Colonic mucosa (tissue), 4 donors: ENCODE results near the gene ZFPL1. TPM values are rescaled to one million over a fixed set of nuclear protein-coding genes. Genes with fewer than 3 reads are reported as not detected.
A peak's percentile ranks its signal among the peaks of the same experiment; 100 is the strongest.

Source experiments
- DNase-seq: peaks from one replicate; pipeline ENCODE4 v3.0.0-alpha.2; 2020
- H3K27ac ChIP-seq: fragments of 200-600 bp; one replicate; pipeline ENCODE4 v1.8.0; 2021
- H3K27me3 ChIP-seq: fragments of 200-600 bp; one replicate; pipeline ENCODE4 v1.8.0; 2021
- H3K36me3 ChIP-seq: fragments of 200-600 bp; one replicate; pipeline ENCODE4 v1.8.0; 2021
- H3K4me1 ChIP-seq: fragments of 200-600 bp; one replicate; pipeline ENCODE4 v1.8.0; 2021; ENCODE audit warnings: mild to moderate bottlenecking
- H3K4me3 ChIP-seq: fragments of 200-600 bp; one replicate; pipeline ENCODE4 v1.8.0; 2021
- H3K9ac ChIP-seq, 2 donors: one replicate each; pipeline ENCODE4 v1.7.0; 2013; ENCODE audit warnings: control low read depth in 2 of 2, low read depth in 2 of 2, low read length in 2 of 2
- H3K9me3 ChIP-seq: fragments of 200-600 bp; one replicate; pipeline ENCODE4 v1.8.0; 2021
- intact Hi-C: fragments of 100-400 bp; cut with DNase I; formaldehyde crosslinking; loops from one replicate; pipeline ENCODE4 v1.14.1; 2022
- total RNA-seq, 2 donors: library from RNA; stranded (reverse); fragmentation: NEBNext Ultra II Directional in 1 of 2; extraction: Animal tissue kit (Norgen Biotek cat#: 25700) in 1 of 2; gene quantifications; one replicate each; pipeline ENCODE4 v1.2.1, GENCODE V29; 2021
- TF ChIP-seq, protein P1 (sequence below): fragments of 200-600 bp; IDR thresholded peaks from one replicate; pipeline ENCODE4 v1.8.0; 2022; ENCODE audit warnings: antibody characterized with exemption, mild to moderate bottlenecking
- donor health status: healthy.
- donor health status: DM: no; HTN: no; CAD: no.
- donor health status: DM: no; HTN: no; CAD: no.

The ZFPL1 gene
- total RNA-seq, 2 donors from 2014 or later: 43.2 to 54.3 TPM

DNA sequence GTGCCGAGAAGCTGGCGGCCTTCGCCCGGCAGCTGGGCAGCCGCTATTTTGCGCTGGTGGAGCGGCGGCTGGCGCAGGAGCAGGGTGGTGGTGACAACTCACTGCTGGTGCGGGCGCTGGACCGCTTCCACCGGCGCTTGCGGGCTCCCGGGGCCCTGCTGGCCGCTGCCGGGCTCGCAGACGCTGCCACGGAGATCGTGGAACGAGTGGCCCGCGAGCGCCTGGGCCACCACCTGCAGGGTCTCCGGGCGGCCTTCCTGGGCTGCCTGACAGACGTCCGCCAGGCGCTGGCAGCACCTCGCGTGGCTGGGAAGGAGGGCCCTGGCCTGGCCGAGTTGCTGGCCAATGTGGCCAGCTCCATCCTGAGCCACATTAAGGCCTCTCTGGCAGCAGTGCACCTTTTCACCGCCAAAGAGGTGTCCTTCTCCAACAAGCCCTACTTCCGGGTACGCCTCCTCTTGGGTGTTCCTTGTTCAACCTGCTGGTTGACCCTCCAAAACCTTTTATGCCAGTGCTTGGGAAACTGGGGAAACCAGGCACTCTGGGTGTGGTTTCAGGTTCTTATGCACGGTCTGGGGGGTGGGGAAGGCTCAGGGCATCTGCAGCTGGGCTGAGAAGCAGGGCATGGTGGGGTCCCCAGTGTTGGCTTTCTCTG is 24.6 kb downstream of the ZFPL1 start:
- H3K4me1 ChIP-seq: peaks cover 17% of the 10 kb centered on the region
- H3K27ac ChIP-seq: no peak overlapping the region
- intact Hi-C loops: no loop called here
- H3K9me3 ChIP-seq: no peaks in the 10 kb centered on the region
- H3K36me3 ChIP-seq: no peaks in the 10 kb centered on the region
- H3K27me3 ChIP-seq: no peaks in the 10 kb centered on the region
- H3K4me3 ChIP-seq: no peak overlapping the region
- DNase-seq: no peak
- TF ChIP-seq, protein P1, sequence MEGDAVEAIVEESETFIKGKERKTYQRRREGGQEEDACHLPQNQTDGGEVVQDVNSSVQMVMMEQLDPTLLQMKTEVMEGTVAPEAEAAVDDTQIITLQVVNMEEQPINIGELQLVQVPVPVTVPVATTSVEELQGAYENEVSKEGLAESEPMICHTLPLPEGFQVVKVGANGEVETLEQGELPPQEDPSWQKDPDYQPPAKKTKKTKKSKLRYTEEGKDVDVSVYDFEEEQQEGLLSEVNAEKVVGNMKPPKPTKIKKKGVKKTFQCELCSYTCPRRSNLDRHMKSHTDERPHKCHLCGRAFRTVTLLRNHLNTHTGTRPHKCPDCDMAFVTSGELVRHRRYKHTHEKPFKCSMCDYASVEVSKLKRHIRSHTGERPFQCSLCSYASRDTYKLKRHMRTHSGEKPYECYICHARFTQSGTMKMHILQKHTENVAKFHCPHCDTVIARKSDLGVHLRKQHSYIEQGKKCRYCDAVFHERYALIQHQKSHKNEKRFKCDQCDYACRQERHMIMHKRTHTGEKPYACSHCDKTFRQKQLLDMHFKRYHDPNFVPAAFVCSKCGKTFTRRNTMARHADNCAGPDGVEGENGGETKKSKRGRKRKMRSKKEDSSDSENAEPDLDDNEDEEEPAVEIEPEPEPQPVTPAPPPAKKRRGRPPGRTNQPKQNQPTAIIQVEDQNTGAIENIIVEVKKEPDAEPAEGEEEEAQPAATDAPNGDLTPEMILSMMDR: no peak
- no peak overlapping the region for H3K9ac ChIP-seq

DNA sequence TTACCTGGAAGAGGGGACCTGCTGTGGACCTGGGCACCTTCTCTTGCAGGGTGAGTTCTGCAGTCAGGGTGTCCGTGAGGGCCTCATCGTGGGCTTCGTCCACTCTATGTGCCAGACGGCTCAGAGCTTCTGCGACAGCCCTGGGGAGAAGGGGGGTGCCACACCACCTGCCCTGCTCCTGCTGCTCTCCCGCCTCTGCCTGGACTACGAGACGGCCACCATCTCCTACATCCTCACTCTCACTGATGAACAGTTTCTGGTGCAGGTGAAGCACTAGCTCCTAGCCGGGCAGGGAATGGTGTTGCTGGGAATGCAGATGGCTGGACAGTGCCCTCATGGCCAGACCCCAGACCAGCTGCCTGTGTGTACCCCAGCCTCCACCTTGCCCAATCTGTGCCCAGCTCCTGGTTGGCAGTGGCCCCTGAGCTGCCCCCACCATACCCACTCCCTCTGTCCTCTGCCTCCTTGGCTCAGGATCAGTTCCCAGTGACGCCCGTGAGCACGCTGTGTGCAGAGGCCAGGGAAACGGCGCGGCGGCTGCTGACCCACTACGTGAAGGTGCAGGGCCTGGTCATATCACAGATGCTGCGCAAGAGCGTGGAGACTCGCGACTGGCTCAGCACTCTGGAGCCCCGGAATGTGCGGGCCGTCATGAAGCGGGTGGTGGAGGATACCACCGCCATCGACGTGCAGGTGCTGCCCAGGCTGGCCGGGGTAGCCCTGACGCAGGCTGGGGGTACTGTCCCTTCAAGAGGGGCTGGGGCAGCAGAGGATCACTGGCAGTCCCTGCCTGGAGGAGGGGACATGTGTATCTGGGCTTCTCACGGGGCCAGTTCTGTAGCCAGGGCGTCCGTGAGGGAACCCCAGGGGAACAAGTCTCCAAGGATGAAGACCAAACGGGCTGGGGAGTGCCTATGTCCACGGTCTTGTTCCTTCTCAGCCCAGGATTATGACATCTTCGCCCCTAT is 25.5 kb downstream of the ZFPL1 start:
- H3K9ac ChIP-seq: no peak overlapping the region
- DNase-seq: no peak
- no peak overlapping the region for H3K27ac ChIP-seq

DNA sequence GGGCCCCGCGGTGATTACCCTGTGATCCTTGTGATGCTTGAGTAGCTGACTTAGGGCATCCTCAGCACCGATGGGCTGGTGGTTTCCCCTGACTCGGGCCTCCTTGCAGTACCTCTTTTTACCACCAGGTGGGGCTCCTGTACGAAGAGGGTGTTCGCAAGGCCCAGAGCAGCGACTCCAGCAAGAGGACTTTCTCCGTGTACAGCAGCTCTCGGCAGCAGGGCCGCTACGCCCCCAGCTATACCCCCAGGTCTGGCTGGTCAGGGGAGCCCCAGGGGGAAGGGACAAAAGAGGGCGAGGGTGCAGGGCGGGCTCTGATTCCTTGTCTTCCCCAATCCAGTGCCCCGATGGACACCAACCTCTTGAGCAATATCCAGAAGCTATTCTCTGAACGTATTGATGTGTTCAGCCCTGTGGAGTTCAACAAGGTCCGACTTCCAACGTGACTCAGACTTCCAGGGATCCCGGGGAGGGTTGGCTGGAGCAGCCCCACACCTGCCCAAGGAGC is 26.4 kb downstream of the ZFPL1 start:
- no peak overlapping the region for H3K4me3 ChIP-seq
- DNase-seq: peak; percentile 96
- H3K4me1 ChIP-seq: peaks cover 19% of the 10 kb centered on the region
- no peak overlapping the region for H3K27ac ChIP-seq
- intact Hi-C loops: loop anchor here (10.0 kb wide), 1 partner anchor 144 kb away; no protein-coding TSS in a partner anchor
- H3K9me3 ChIP-seq: no peaks in the 10 kb centered on the region
- no peak overlapping the region for H3K9ac ChIP-seq
- TF ChIP-seq, protein P1: peak; percentile 99
- H3K36me3 ChIP-seq: no peaks in the 10 kb centered on the region
- H3K27me3 ChIP-seq: no peaks in the 10 kb centered on the region

More for the DNA sequence above, 25.5 kb downstream of the ZFPL1 start:
- intact Hi-C loops: loop anchor here (10.0 kb wide), 1 partner anchor 145 kb away; no protein-coding TSS in a partner anchor
- H3K4me3 ChIP-seq: no peak overlapping the region
- no peaks in the 10 kb centered on the region for H3K36me3 ChIP-seq
- no peaks in the 10 kb centered on the region for H3K9me3 ChIP-seq
- no peaks in the 10 kb centered on the region for H3K27me3 ChIP-seq
- TF ChIP-seq, protein P1: no peak
- peaks cover 19% of the 10 kb centered on the region for H3K4me1 ChIP-seq

DNA sequence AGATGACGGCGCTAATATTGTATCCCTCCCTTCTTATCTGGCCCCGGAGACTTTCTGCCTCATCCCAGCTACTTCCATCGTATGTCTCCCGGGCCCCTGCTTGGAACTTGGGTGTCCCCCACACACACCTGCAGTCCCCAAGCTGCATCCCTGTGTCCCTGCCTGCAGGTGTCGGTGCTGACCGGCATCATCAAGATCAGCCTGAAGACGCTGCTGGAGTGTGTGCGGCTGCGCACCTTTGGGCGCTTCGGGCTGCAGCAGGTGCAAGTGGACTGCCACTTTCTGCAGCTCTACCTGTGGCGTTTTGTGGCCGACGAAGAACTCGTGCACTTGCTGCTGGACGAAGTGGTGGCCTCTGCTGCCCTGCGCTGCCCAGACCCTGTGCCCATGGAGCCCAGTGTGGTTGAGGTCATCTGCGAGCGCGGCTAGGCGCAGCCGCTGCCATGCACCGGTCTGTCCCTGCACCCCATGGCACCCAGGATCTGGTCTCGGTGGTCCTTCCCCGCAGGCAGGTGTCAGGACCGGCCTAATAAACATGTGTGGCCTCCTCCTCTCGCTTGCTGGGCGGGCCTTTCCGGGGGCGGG is 27.2 kb downstream of the ZFPL1 start:
- Histone ChIP-seq H3K4me3 (no peak overlapping the region), H3K27me3 (no peaks in the 10 kb centered on the region)
- intact Hi-C loops: loop anchor here (10.0 kb wide), 1 partner anchor 144 kb away; no protein-coding TSS in a partner anchor

More for the DNA sequence above, 27.2 kb downstream of the ZFPL1 start:
- TF ChIP-seq, protein P1: no peak
- Histone ChIP-seq H3K27ac (no peak overlapping the region), H3K36me3 (no peaks in the 10 kb centered on the region), H3K4me1 (peaks cover 25% of the 10 kb centered on the region), H3K9ac (no peak overlapping the region), H3K9me3 (no peaks in the 10 kb centered on the region)
- DNase-seq: no peak
